HepG2 (cell line): Measurements from ENCODE around the gene WIZ. TPM values are rescaled to one million over a fixed set of nuclear protein-coding genes. Genes with fewer than 3 reads are reported as not detected.

Source experiments
- ATAC-seq: fragments of 200-7000 bp; cut with Tn5 transposase; 3 replicates; pipeline ENCODE4 v1.9.1; 2020; ENCODE audit warnings: mild to moderate bottlenecking, moderate library complexity
- BruUV-seq: library from RNA; stranded (reverse); fragments of 400-500 nt; replicated peaks from 2 replicates; lab custom pipeline; 2021; lab: Mats Ljungman, UMichigan
- CTCF ChIA-PET: fragments of 300-600 bp; formaldehyde crosslinking; extraction: SDS; loops from one replicate; lab custom pipeline; 2021; ENCODE audit warnings: low total read pairs, inconsistent platforms, low intra/inter-chr PET ratio; lab: Yijun Ruan, JAX
- POLR2A ChIA-PET: fragments of 350-600 bp; sonication (Branson Sonifier 250); formaldehyde crosslinking; loops from one replicate; lab custom pipeline; 2020; ENCODE audit warnings: antibody characterized with exemption, inconsistent platforms; lab: Yijun Ruan, JAX
- DNase-seq: peaks from one replicate; pipeline ENCODE4 v3.0.0-alpha.2; 2015; ENCODE audit warnings: low spot score
- FAIRE-seq: peaks from 3 replicates; lab custom pipeline; 2011; peaks lifted over from hg19 to GRCh38; lab: Jason Lieb, UNC
- H2AFZ ChIP-seq: one replicate; pipeline ENCODE4 v1.6.1; 2011; ENCODE audit warnings: low read length, inconsistent platforms
- H3K27ac ChIP-seq: fragments of 300-600 bp; 3 replicates; pipeline ENCODE4 v1.8.0; 2011; ENCODE audit warnings: mixed run types, mild to moderate bottlenecking, mixed read lengths, low read length, inconsistent platforms; ENCODE audit not compliant: insufficient read depth; ENCODE audit errors: extremely low read length
- H3K27me3 ChIP-seq, 2 experiments: fragments of 200-600 bp in 1 of 2; 2 replicates in 1 of 2; 3 replicates in 1 of 2; pipeline versions ENCODE4 v1.6.0 to v1.8.0; 2011; ENCODE audit warnings: low read length in 2 of 2, mild to moderate bottlenecking in 2 of 2, moderate library complexity in 2 of 2, inconsistent platforms in 1 of 2; ENCODE audit not compliant: insufficient read depth in 2 of 2, control insufficient read depth in 1 of 2
- H3K36me3 ChIP-seq, 2 experiments: fragments of 200-600 bp in 1 of 2; replicated peaks in 1 of 2; 2 replicates in 1 of 2; 3 replicates in 1 of 2; pipeline versions ENCODE4 v1.5.1 to v1.8.0; 2011; ENCODE audit warnings: low read length in 2 of 2, inconsistent platforms in 1 of 2; ENCODE audit not compliant: insufficient read depth in 2 of 2, control insufficient read depth in 1 of 2
- H3K4me1 ChIP-seq: 2 replicates; pipeline ENCODE4 v1.5.1; 2012; ENCODE audit warnings: low read length, inconsistent platforms; ENCODE audit not compliant: insufficient read depth
- H3K4me2 ChIP-seq: 2 replicates; pipeline ENCODE4 v1.6.0; 2011; ENCODE audit warnings: low read depth, low read length, inconsistent platforms
- H3K4me3 ChIP-seq, 3 experiments: fragments of 200-600 bp in 1 of 3; sonication (generic), shearing (Covaris generic) in 1 of 3; replicated peaks in 1 of 3; 2 replicates each; pipeline ENCODE4 v1.5.1; 2011 to 2016; ENCODE audit warnings: low read length in 3 of 3, inconsistent platforms in 2 of 3, low read depth in 2 of 3, mild to moderate bottlenecking in 2 of 3, control low read depth in 1 of 3, mixed read lengths in 1 of 3; ENCODE audit not compliant: insufficient read depth in 1 of 3
- H3K79me2 ChIP-seq: one replicate; pipeline ENCODE4 v1.6.1; 2011; ENCODE audit warnings: low read length, inconsistent platforms; ENCODE audit not compliant: insufficient read depth
- H3K9ac ChIP-seq: 2 replicates; pipeline ENCODE4 v1.6.0; 2011; ENCODE audit warnings: mild to moderate bottlenecking, low read depth, low read length, inconsistent platforms; ENCODE audit not compliant: insufficient read depth
- H3K9me3 ChIP-seq: 2 replicates; pipeline ENCODE4 v1.5.1; 2012; ENCODE audit warnings: mild to moderate bottlenecking, low read length
- H4K20me1 ChIP-seq: 2 replicates; pipeline ENCODE4 v1.6.0; 2011; ENCODE audit warnings: inconsistent platforms, mild to moderate bottlenecking, low read length, moderate library complexity; ENCODE audit not compliant: insufficient read depth
- HNF1B ChIP-seq: sonication (generic); formaldehyde crosslinking; IDR thresholded peaks from 2 replicates; pipeline ENCODE4 v1.5.1; 2020; ENCODE audit warnings: mild to moderate bottlenecking, moderate library complexity, missing genetic modification reagents
- SRY ChIP-seq: sonication (generic); formaldehyde crosslinking; IDR thresholded peaks from 2 replicates; pipeline ENCODE4 v1.8.0; 2022; ENCODE audit warnings: mild to moderate bottlenecking, missing genetic modification reagents
- UBTF ChIP-seq: sonication (generic); formaldehyde crosslinking; IDR thresholded peaks from 2 replicates; pipeline ENCODE4 v1.4.0; 2020; ENCODE audit warnings: mild to moderate bottlenecking, missing genetic modification reagents
- ZNF224 ChIP-seq: sonication (generic); formaldehyde crosslinking; IDR thresholded peaks from 2 replicates; pipeline ENCODE4 v1.5.0; 2020; ENCODE audit warnings: mild to moderate bottlenecking, missing genetic modification reagents
- ZNF567 ChIP-seq: sonication (generic); formaldehyde crosslinking; IDR thresholded peaks from 2 replicates; pipeline ENCODE4 v1.8.1; 2023; ENCODE audit warnings: mild to moderate bottlenecking, missing genetic modification reagents, borderline replicate concordance
- ZNF572 ChIP-seq: sonication (generic); formaldehyde crosslinking; IDR thresholded peaks from 2 replicates; pipeline ENCODE4 v1.5.1; 2020; ENCODE audit warnings: mild to moderate bottlenecking, missing genetic modification reagents
- ZNF691 ChIP-seq: sonication (generic); formaldehyde crosslinking; IDR thresholded peaks from 2 replicates; pipeline ENCODE4 v1.4.0; 2020; ENCODE audit warnings: missing genetic modification reagents, low read depth, mild to moderate bottlenecking, borderline replicate concordance
- ZNF891 ChIP-seq: sonication (generic); formaldehyde crosslinking; IDR thresholded peaks from 2 replicates; pipeline ENCODE4 v1.5.0; 2020; ENCODE audit warnings: mild to moderate bottlenecking, missing genetic modification reagents
- WGBS: methylation state at CpG from one replicate; pipeline ENCODE4 v1.1.6; 2017; ENCODE audit warnings: low lambda C conversion rate; 5-methylcytosine and 5-hydroxymethylcytosine counted together
- in situ Hi-C: cut with HindIII; loops from 2 replicates; pipeline ENCODE4 v1.10.0; 2017; ENCODE audit warnings: low pct_unique_long_range_greater_than_20kb; ENCODE audit not compliant: extremely low pct_ligation_motif_present
- intact Hi-C: fragments of 100-400 bp; cut with micrococcal nuclease; formaldehyde crosslinking; loops from one replicate; pipeline ENCODE4 v1.10.0; 2022; ENCODE audit not compliant: unreplicated experiment
- polyA plus RNA-seq, 8 experiments: library from polyadenylated mRNA; depleted of rRNA in 3 of 8; stranded (reverse) in 7 of 8; unstranded in 1 of 8; fragments of >200 nt; fragmentation: Illumina TruSeq in 4 of 8; extraction: Trizol in 4 of 8; gene quantifications; 2 replicates each; pipeline versions ENCODE4 v1.2.1 to v1.2.3, GENCODE V29; 2011 to 2016; ENCODE audit warnings: low read depth in 4 of 8, missing spikeins in 1 of 8, mixed read lengths in 1 of 8; ENCODE audit not compliant: insufficient read depth in 1 of 8
- total RNA-seq, 5 experiments: library from RNA; depleted of rRNA; stranded (reverse); fragments of >200 nt; fragmentation: Illumina TruSeq; extraction: Trizol; gene quantifications; 2 replicates each; pipeline ENCODE4 v1.2.3, GENCODE V29; 2016; ENCODE audit warnings: low read depth in 1 of 5

The WIZ gene
- total and polyA plus RNA-seq, 2 of the 13 experiments (the other 11 are each of a cell fraction or from before 2014, with no cell fraction given): 4.7 to 4.8 TPM

GRCh38 chr19:15431396-15432017, 18.2 kb downstream of the WIZ start:
- Histone ChIP-seq H3K4me3 (peak overlapping the region; percentile 85 to 95 (median 94)), H3K9me3 (no peaks in the 10 kb centered on the region), H3K4me2 (peak overlapping the region; percentile 77), H3K4me1 (peaks cover 25% of the 10 kb centered on the region), H3K27ac (peak overlapping the region; percentile 67), H3K36me3 (peaks cover 10 to 17% of the 10 kb centered on the region in 2 experiments; a peak in 4 of 5 replicates), H3K79me2 (peaks cover 24% of the 10 kb centered on the region), H2AFZ (no peak overlapping the region), H3K27me3 (no peaks in the 10 kb centered on the region; a peak in 2 of 5 replicates), H4K20me1 (no peaks in the 10 kb centered on the region), H3K9ac (peak overlapping the region; percentile 93)
- ChIA-PET CTCF (no interaction called here), POLR2A (interaction anchor here (1.0 to 2.0 kb wide), 2 partner anchors 13 to 52 kb away, joined by 3 to 10 read pairs; partner anchors contain the start of genes AKAP8 and AKAP8L)
- ATAC-seq: no peak
- TF ChIP-seq ZNF567 (CRISPR knock-in tag): peak; percentile 65; the same call in 1 of the 2 replicates
- 0 out of 2 replicates have a peak, but pooled peaks have one; percentile 69 for TF ChIP-seq ZNF891 (CRISPR knock-in tag)
- 0 out of 2 replicates have a peak, but pooled peaks have one; percentile 34 for TF ChIP-seq SRY (CRISPR knock-in tag)
- TF ChIP-seq UBTF (CRISPR knock-in tag): 0 out of 2 replicates have a peak, but pooled peaks have one; percentile 19
- 0 out of 2 replicates have a peak, but pooled peaks have one; percentile 29 for TF ChIP-seq HNF1B (CRISPR knock-in tag)
- TF ChIP-seq ZNF691 (CRISPR knock-in tag): no peak
- no peak for TF ChIP-seq ZNF224 (CRISPR knock-in tag)
- TF ChIP-seq ZNF572 (CRISPR knock-in tag): 0 out of 2 replicates have a peak, but pooled peaks have one; percentile 59
- intact Hi-C loops (loop anchor here (5.0 kb wide), 1 partner anchor 126 kb away; no protein-coding TSS in a partner anchor), in situ Hi-C loops (no loop called here)
- TSS peak; percentile 61 for BruUV-seq
- 11% methylated on average over 7 of the region's 7 CpGs for WGBS
- FAIRE-seq: no peak
- DNase-seq: no peak
